Tibial artery (tissue), 4 donors: ENCODE measurements around the gene ACOX1.

Experiments
- DNase-seq, 2 donors: peaks; one replicate each; pipeline ENCODE4 v3.0.0-alpha.2; 2019
- H3K27ac ChIP-seq, 2 donors: fragments of 200-600 bp; sonication (generic) in 1 of 2; 1 replicate in 1 of 2; 2 replicates in 1 of 2; pipeline ENCODE4 v1.5.1; 2018 to 2019; ENCODE audit warnings: mild to moderate bottlenecking in 1 of 2
- H3K27me3 ChIP-seq, 2 donors: fragments of 200-600 bp; sonication (generic) in 1 of 2; one replicate each; pipeline versions ENCODE4 v1.5.1 to v1.6.0; 2016 to 2019
- H3K36me3 ChIP-seq, 3 donors: fragments of 200-600 bp; sonication (generic) in 2 of 3; one replicate each; pipeline ENCODE4 v1.5.1; 2016 to 2019; ENCODE audit warnings: mild to moderate bottlenecking in 2 of 3
- H3K4me1 ChIP-seq, 4 donors: fragments of 200-600 bp; sonication (generic) in 2 of 4; 1 replicate in 3 of 4; 2 replicates in 1 of 4; pipeline ENCODE4 v1.5.1; 2016 to 2019
- H3K4me3 ChIP-seq, 2 donors: fragments of 200-600 bp; sonication (generic) in 1 of 2; 1 replicate in 1 of 2; 2 replicates in 1 of 2; pipeline ENCODE4 v1.5.1; 2018 to 2019; ENCODE audit warnings: mild to moderate bottlenecking in 2 of 2
- H3K9me3 ChIP-seq, 3 donors: fragments of 200-600 bp; sonication (generic) in 1 of 3; one replicate each; pipeline ENCODE4 v1.5.1; 2016 to 2019
- intact Hi-C: fragments of 100-400 bp; cut with DNase I; formaldehyde crosslinking; loops from one replicate; pipeline ENCODE4 v1.15.0; 2023; ENCODE audit warnings: low total_unique reads
- TF ChIP-seq, protein P1 (sequence below), 2 experiments: fragments of 200-600 bp in 1 of 2; fragments of 450-650 bp in 1 of 2; IDR thresholded peaks; one replicate each; pipeline ENCODE4 v1.5.1; 2017 to 2019; ENCODE audit warnings: antibody characterized with exemption in 2 of 2, mild to moderate bottlenecking in 1 of 2, moderate library complexity in 1 of 2

Gene ACOX1

DNA sequence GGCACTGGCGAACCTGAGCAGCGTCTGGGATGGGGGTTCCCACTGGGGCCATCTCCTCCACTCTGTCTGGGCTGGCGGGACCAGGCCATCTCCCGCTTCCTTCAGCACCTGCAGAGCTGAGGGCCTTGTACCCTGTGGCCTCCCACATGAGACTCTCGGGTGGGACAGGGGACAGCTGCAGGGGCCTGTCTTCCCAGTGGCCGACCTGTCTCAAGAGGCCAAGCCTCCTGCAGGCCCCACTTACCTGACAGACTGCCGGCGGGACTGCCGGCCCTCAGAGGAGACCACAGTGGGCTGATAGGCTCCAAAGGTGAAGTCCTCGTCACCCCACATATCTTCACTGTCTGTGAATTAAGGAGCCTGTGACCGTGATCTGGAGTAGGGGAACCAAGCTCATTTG, 53.9 kb downstream of the ACOX1 start:
- DNase-seq = no peak
- Histone ChIP-seq H3K4me3 (no peak overlapping the region), H3K9me3 (no peaks in the 10 kb centered on the region), H3K36me3 (peaks cover 0 to 50% (median 22%) of the 10 kb centered on the region in 3 donors), H3K4me1 (no peaks in the 10 kb centered on the region), H3K27ac (no peak overlapping the region), H3K27me3 (no peaks in the 10 kb centered on the region)
- intact Hi-C loops = no loop called here
- TF ChIP-seq, protein P1, sequence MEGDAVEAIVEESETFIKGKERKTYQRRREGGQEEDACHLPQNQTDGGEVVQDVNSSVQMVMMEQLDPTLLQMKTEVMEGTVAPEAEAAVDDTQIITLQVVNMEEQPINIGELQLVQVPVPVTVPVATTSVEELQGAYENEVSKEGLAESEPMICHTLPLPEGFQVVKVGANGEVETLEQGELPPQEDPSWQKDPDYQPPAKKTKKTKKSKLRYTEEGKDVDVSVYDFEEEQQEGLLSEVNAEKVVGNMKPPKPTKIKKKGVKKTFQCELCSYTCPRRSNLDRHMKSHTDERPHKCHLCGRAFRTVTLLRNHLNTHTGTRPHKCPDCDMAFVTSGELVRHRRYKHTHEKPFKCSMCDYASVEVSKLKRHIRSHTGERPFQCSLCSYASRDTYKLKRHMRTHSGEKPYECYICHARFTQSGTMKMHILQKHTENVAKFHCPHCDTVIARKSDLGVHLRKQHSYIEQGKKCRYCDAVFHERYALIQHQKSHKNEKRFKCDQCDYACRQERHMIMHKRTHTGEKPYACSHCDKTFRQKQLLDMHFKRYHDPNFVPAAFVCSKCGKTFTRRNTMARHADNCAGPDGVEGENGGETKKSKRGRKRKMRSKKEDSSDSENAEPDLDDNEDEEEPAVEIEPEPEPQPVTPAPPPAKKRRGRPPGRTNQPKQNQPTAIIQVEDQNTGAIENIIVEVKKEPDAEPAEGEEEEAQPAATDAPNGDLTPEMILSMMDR (IDR thresholded peaks at IDR 0.05) = no peak

DNA sequence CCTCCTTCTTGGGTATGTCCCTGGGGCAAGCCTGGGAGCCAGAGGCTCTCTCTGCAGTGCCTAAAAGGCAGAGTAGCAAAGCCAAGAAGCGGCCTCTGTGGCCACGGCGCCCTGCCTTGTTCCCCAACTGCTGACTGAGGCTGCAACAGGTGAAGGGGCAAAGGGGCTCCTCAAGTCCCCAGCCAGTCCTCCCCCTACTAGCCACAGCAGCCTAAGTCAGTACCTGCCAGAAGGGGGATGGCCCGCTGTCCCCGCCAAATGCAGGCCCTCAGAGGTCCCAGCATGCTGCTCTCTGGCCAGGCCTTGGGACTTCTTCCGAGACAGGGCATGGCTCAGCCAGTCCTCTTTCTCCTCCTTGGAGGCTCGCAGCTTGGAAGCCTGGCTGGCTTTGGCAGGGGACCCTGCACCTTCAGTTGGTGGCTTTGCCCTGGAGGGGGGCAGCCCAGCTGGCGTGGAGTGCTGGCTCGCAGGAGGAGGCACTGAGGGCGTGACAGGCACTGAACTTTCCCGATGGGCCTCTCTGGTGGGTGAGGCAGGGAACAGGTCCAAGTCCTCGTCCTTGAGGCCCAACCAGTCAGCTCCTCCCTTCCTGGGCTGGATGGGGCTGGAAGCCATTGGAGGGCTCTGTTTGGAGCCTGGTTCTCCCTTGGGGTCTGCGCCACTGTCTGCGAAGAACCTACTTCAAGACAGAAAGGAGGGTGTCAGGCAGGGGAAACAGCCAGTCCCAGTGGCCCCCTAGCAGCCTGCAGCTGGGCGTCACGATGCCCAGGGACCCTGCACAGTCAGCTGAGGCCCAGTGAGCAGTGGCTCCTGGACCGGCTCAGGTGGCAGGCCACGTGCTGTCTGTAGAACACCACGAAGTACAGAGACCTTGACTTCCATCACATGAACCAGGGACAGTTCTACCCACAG, 55.7 kb downstream of the ACOX1 start:
- Histone ChIP-seq H3K4me3 (no peak overlapping the region), H3K27me3 (no peaks in the 10 kb centered on the region), H3K4me1 (no peaks in the 10 kb centered on the region), H3K36me3 (peaks cover 0 to 62% (median 22%) of the 10 kb centered on the region in 3 donors), H3K9me3 (no peaks in the 10 kb centered on the region), H3K27ac (no peak overlapping the region)
- DNase-seq = no peak
- TF ChIP-seq, protein P1 (IDR thresholded peaks at IDR 0.05) = no peak
- intact Hi-C loops = no loop called here

DNA sequence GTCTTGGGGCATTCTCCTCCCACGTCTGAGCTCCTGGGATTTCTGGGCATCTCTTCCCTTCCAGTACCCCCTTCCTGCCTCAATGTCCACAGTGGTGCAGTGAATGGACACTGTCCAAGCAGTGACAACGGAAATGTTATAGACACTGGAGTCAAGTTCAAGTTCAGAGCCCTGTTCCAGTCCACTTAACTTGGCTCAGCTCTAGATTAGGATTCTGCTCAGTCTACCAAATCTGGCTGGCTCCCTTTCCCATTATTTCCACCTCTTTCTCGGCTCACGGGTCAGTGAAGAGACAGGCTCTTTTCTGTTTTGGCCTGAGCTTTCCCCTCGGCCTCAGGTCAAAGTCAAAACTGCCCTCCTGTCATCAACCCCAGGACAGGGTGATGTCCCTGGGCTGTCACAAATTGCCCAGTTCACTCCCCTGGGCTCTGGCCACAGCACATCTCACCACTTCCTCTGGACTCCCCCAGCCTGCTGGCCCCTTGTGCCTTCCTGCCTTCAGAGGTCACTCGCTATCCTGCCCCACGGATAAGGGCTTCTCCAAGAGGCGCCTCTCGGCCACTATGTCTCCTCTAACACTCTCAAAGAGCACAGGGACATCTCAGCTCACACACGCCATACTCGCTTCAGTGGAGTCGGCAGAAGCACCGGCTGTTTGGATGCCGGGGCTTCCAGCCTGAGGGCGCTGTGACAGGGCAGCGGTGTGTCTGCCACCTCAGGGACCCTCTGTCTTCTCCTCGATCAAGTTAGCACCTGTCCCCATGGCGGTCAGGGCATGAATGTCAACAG, 56.6 kb downstream of the ACOX1 start:
- Histone ChIP-seq H3K4me3 (no peak overlapping the region), H3K27me3 (no peaks in the 10 kb centered on the region), H3K27ac (no peak overlapping the region), H3K4me1 (no peaks in the 10 kb centered on the region), H3K36me3 (peaks cover 0 to 70% (median 22%) of the 10 kb centered on the region in 3 donors), H3K9me3 (no peaks in the 10 kb centered on the region)
- intact Hi-C loops = no loop called here
- no peak for DNase-seq
- TF ChIP-seq, protein P1 (IDR thresholded peaks at IDR 0.05) = no peak

DNA sequence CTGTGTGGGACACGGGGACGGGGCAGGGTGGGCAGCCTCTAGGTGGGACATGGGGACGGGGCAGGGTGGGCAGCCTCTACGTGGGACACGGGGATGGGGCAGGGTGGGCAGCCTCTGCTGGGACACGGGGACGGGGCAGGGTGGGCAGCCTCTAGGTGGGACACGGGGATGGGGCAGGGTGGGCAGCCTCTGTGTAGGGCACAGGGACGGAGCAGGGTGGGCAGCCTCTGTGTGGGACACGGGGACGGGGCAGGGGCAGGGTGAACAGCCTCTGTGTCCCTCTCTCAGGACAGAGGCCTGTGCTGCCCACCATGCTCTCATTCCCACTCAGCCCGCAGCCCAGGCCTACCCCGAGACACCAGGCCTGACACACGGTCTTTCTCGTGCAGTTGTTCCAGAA, 57.4 kb downstream of the ACOX1 start:
- intact Hi-C loops = no loop called here
- no peak for DNase-seq
- no peaks in the 10 kb centered on the region for H3K9me3 ChIP-seq
- H3K36me3 ChIP-seq = peaks cover 0 to 70% (median 21%) of the 10 kb centered on the region in 3 donors
- H3K27me3 ChIP-seq = no peaks in the 10 kb centered on the region
- H3K27ac ChIP-seq = no peak overlapping the region
- TF ChIP-seq, protein P1 (IDR thresholded peaks at IDR 0.05) = no peak
- H3K4me3 ChIP-seq = no peak overlapping the region
- H3K4me1 ChIP-seq = no peaks in the 10 kb centered on the region

DNA sequence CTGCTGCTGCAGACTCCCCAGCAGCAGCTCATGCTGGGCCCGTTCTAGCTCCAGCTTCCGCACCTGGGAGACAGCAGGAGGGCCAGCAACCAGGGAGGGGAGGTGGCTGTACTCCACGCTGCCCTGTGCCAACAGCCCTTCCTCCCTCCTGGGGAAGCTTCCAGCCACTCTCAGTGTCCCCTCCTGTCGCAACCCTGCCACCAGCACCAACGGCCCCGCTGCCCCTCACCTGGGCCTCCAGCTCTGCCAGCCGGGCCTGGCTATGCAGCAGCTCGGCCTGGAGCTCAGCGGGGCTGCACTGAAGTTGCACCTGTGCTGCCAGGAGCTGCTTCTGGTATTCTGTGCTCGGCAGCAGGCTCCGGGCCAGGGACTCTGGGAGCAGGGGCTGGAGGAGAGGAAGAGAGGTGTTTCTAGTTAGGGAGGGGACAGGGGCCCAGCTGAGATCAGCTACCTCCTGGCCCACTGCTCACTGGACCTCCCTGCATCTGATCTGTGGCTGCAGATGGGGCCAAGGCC, 58.9 kb downstream of the ACOX1 start:
- Histone ChIP-seq H3K36me3 (peaks cover 0 to 60% (median 7%) of the 10 kb centered on the region in 3 donors), H3K27ac (no peak overlapping the region)

More for the DNA sequence above, 58.9 kb downstream of the ACOX1 start:
- Histone ChIP-seq H3K4me1 (no peaks in the 10 kb centered on the region), H3K27me3 (no peaks in the 10 kb centered on the region), H3K4me3 (no peak overlapping the region), H3K9me3 (no peaks in the 10 kb centered on the region)
- no peak for DNase-seq
- intact Hi-C loops = no loop called here
- TF ChIP-seq, protein P1 (IDR thresholded peaks at IDR 0.05) = no peak
